GM03348 (cell line): ENCODE measurements around the gene PLAC9.

ENCODE experiments used
- DNase-seq: peaks from one replicate; pipeline ENCODE4 v3.0.0; 2012; ENCODE audit warnings: low spot score

Gene PLAC9

GRCh38 chr10:80160361-80161320, 28.1 kb downstream of the PLAC9 start:
- DNase-seq: no peak

GRCh38 chr10:80161321-80162083, 29.0 kb downstream of the PLAC9 start:
- DNase-seq: no peak

GRCh38 chr10:80163741-80164341, 31.3 kb downstream of the PLAC9 start:
- DNase-seq: peak; percentile 64

GRCh38 chr10:80164596-80164995, 32.1 kb downstream of the PLAC9 start:
- no peak for DNase-seq

- DNase-seq: peak; percentile 44
Observed at GRCh38 chr10:80165173-80165572, 32.6 kb downstream of the PLAC9 start.

GRCh38 chr10:80166581-80167470, 34.3 kb downstream of the PLAC9 start:
- no peak for DNase-seq

- DNase-seq: no peak
Observed at GRCh38 chr10:80167471-80168161, 35.1 kb downstream of the PLAC9 start.

GRCh38 chr10:80168162-80168511, 35.6 kb downstream of the PLAC9 start:
- DNase-seq: no peak

- DNase-seq: no peak
Observed at GRCh38 chr10:80168679-80169380, 36.3 kb downstream of the PLAC9 start.

- DNase-seq: no peak
Observed at GRCh38 chr10:80170026-80170425, 37.5 kb downstream of the PLAC9 start.

- no peak for DNase-seq
Observed at GRCh38 chr10:80170641-80171040, 38.1 kb downstream of the PLAC9 start.

- no peak for DNase-seq
Observed at GRCh38 chr10:80171248-80171660, 38.7 kb downstream of the PLAC9 start.

GRCh38 chr10:80172896-80173295, 40.4 kb downstream of the PLAC9 start:
- no peak for DNase-seq

GRCh38 chr10:80173466-80173865, 40.9 kb downstream of the PLAC9 start:
- no peak for DNase-seq

GRCh38 chr10:80174641-80175395, 42.3 kb downstream of the PLAC9 start:
- DNase-seq: no peak

- DNase-seq: no peak
Observed at GRCh38 chr10:80176526-80176925, 44.0 kb downstream of the PLAC9 start.

- peak; percentile 44 for DNase-seq
Observed at GRCh38 chr10:80177781-80178636, 45.5 kb downstream of the PLAC9 start.

GRCh38 chr10:80182986-80183385, 50.5 kb downstream of the PLAC9 start:
- no peak for DNase-seq

- no peak for DNase-seq
Observed at GRCh38 chr10:80183436-80183835, 50.9 kb downstream of the PLAC9 start.
